22Rv1 (cell line): ENCODE results near the gene ZNF319.

Source experiments
- CTCF ChIP-seq: fragments of 450-650 bp; IDR thresholded peaks from 2 replicates; pipeline ENCODE4 v1.5.1; 2017; ENCODE audit warnings: mild to moderate bottlenecking
- ZFX ChIP-seq: fragments of 450-650 bp; IDR thresholded peaks from 2 replicates; pipeline ENCODE4 v1.6.1; 2017; ENCODE audit warnings: antibody characterized with exemption, borderline replicate concordance

GRCh38 chr16:58037365-58038057 lies 37.0 kb upstream of the ZNF319 start:
- no peak for TF ChIP-seq CTCF
- no peak for TF ChIP-seq ZFX
